Activated T-helper 2 cell treated with anti-CD3 and anti-CD28 coated beads, Interferon-gamma antibody, Interleukin-2, Interleukin-4, amounts not matched to agents 10 μg/mL and 5 μg/mL and 100 μg/mL, durations not matched to agents 14 hours and 24 hours and 36 hours (primary cell): ENCODE results near the gene F3. TPM values are rescaled to one million over a fixed set of nuclear protein-coding genes. Genes with fewer than 3 reads are reported as not detected.

ENCODE experiments used
- DNase-seq: peaks from one replicate; pipeline ENCODE4 v3.0.0; 2021; ENCODE audit warnings: low spot score
- H3K27ac Mint-ChIP-seq: one replicate; pipeline ENCODE4 v1.8.0; 2021; ENCODE audit warnings: mixed read lengths
- H3K27me3 Mint-ChIP-seq: one replicate; pipeline ENCODE4 v1.8.0; 2021; ENCODE audit warnings: low read depth, mixed read lengths
- H3K36me3 Mint-ChIP-seq: one replicate; pipeline ENCODE4 v1.8.0; 2021; ENCODE audit warnings: low read depth, mixed read lengths
- H3K4me1 Mint-ChIP-seq: one replicate; pipeline ENCODE4 v1.8.0; 2021; ENCODE audit warnings: low read depth, mixed read lengths
- H3K4me3 Mint-ChIP-seq: one replicate; pipeline ENCODE4 v1.8.0; 2021; ENCODE audit warnings: low read depth, mild to moderate bottlenecking, moderate library complexity, mixed read lengths
- H3K9me3 Mint-ChIP-seq: one replicate; pipeline ENCODE4 v1.8.0; 2021; ENCODE audit warnings: mixed read lengths
- intact Hi-C: fragments of 100-400 bp; cut with micrococcal nuclease; formaldehyde crosslinking; loops from one replicate; pipeline ENCODE4 v1.15.1; 2023
- total RNA-seq: library from RNA; stranded (reverse); gene quantifications from 2 replicates; pipeline ENCODE4 v1.2.3, GENCODE V29; 2022

The F3 gene
- total RNA-seq, 1 donor from 2014 or later = 1.0 TPM

DNA sequence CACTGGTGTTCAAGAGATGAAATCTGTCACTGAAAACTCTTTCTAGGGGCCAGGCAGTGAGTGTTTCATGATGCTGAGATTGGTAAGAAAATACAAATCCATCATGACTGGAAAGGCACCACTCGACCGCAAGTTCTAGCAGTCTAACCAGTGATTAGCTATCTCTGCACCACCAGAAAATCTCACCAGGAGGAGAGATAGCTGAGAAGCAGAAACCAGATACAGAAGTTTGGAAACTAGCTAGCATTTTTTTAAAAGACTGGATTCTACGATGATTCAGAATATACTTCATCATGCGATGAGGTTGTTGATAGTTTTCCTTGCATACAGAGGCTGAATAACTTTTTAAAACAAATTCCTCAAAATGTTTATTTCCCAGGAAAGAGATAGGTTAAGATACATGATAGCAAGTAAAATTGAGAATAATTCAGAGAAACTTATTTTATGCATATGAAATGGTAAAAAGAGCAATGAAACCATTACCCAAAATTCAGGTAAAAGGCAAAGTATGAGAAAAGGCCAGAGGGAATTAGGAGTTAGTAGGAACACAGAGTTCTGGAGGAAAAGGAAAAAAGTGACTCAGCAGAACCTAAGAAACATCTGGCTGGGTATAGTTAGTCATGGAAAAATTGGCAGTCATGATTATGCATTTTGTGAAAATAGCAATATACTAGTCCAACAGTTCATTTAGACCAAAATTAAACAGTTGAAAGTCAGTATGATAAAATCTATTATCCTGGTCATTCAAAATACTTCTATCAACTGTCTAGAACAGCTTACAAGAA is 3.3 kb upstream of the F3 start:
- no peak for DNase-seq
- no peak overlapping the region for H3K27ac Mint-ChIP-seq
- no peaks in the 10 kb centered on the region for H3K36me3 Mint-ChIP-seq
- H3K4me3 Mint-ChIP-seq = no peak overlapping the region
- peaks cover 69% of the 10 kb centered on the region for H3K27me3 Mint-ChIP-seq
- H3K4me1 Mint-ChIP-seq = peaks cover 21% of the 10 kb centered on the region
- no peaks in the 10 kb centered on the region for H3K9me3 Mint-ChIP-seq
- intact Hi-C loops = loop anchor here (10.0 kb wide), 1 partner anchor 130 kb away; the partner anchor contains the start of gene ABCD3

GRCh38 chr1:94543893-94544635 is 2.5 kb upstream of the F3 start:
- intact Hi-C loops = loop anchor here (10.0 kb wide), 1 partner anchor 129 kb away; the partner anchor contains the start of gene ABCD3
- no peak for DNase-seq
- Mint-ChIP-seq H3K4me1 (peaks cover 21% of the 10 kb centered on the region), H3K27me3 (peaks cover 75% of the 10 kb centered on the region), H3K36me3 (no peaks in the 10 kb centered on the region), H3K27ac (no peak overlapping the region), H3K9me3 (no peaks in the 10 kb centered on the region), H3K4me3 (no peak overlapping the region)

DNA sequence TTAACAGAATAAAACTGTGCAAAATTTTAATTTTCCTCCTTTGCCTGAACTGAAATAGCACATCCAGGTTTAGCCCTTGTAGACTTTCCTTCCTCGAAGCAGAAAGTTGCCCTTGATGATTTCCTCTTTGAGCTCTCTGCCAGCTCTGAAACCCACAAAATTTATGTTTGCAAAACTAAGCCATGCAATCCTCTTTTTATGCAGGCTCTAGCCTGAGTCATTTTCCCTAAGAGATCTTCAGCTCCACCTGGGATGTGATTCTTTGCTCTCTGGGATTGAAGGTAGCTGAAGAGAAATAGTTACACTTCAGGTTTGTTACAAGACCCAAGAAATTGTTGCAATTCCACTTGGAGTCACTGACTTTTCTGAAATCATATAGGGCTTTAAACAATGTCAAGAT is 1.4 kb upstream of the F3 start:
- Mint-ChIP-seq H3K36me3 (no peaks in the 10 kb centered on the region), H3K9me3 (no peaks in the 10 kb centered on the region), H3K4me3 (peak overlapping the region; percentile 83), H3K4me1 (peaks cover 21% of the 10 kb centered on the region), H3K27ac (no peak overlapping the region), H3K27me3 (peaks cover 76% of the 10 kb centered on the region)
- intact Hi-C loops = loop anchor here (10.0 kb wide), 1 partner anchor 128 kb away; the partner anchor contains the start of gene ABCD3
- no peak for DNase-seq

GRCh38 chr1:94542088-94542870 is 720 bp upstream of the F3 start:
- no peak for DNase-seq
- peak overlapping the region; percentile 60 for H3K27ac Mint-ChIP-seq
- no peaks in the 10 kb centered on the region for H3K36me3 Mint-ChIP-seq
- H3K4me3 Mint-ChIP-seq = peak overlapping the region; percentile 83
- H3K27me3 Mint-ChIP-seq = peaks cover 71% of the 10 kb centered on the region
- peaks cover 21% of the 10 kb centered on the region for H3K4me1 Mint-ChIP-seq
- H3K9me3 Mint-ChIP-seq = no peaks in the 10 kb centered on the region
- intact Hi-C loops = loop anchor here (10.0 kb wide), 1 partner anchor 127 kb away; the partner anchor contains the start of gene ABCD3

DNA sequence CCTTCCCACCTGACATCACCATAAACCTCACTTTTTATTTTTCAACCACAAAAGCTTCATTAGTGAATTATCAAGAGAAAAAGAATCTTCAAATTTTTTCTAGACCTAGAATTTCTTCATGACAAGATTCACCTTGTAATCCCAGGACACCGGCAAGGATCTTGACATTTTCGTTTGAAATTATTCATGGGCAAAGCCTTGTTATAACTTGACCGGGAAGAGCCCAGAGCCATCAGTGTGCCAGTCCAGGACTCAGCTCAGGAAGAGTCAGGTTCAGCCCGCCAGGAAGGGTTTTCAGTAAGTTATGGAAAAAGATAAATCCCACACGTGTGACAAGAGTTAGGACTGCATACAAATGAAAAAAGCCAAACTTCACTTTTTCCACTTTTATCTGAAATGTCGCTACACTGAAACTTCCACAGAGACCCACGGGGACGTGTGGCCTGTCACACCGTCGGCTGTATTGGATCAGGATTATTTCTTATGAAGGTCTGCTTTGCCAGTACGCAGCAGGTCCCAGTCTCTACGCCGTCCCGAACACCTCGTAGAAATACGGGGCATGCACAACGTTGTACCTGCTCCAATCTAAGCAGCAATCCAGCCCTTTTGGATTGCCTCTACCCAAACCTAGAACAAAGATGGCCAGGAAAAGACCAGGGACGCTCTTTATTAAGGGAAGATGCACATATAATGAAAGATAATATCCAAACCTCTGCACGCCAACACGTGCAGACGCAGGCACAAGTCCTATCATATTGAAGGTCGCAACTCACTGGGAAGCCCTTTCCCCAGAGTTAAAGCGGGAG is 916 bp downstream of the F3 start:
- Mint-ChIP-seq H3K27ac (no peak overlapping the region), H3K4me1 (peaks cover 21% of the 10 kb centered on the region), H3K36me3 (no peaks in the 10 kb centered on the region), H3K27me3 (peaks cover 70% of the 10 kb centered on the region), H3K4me3 (peak overlapping the region; percentile 65), H3K9me3 (no peaks in the 10 kb centered on the region)
- no peak for DNase-seq
- intact Hi-C loops = loop anchor here (10.0 kb wide), 1 partner anchor 126 kb away; the partner anchor contains the start of gene ABCD3

- DNase-seq = no peak
- Mint-ChIP-seq H3K27ac (no peak overlapping the region), H3K27me3 (peaks cover 63% of the 10 kb centered on the region), H3K9me3 (no peaks in the 10 kb centered on the region), H3K4me3 (no peak overlapping the region), H3K4me1 (peaks cover 16% of the 10 kb centered on the region), H3K36me3 (no peaks in the 10 kb centered on the region)
- intact Hi-C loops = no loop called here
These were observed 2.1 kb downstream of the F3 start for GRCh38 chr1:94539496-94539895.

DNA sequence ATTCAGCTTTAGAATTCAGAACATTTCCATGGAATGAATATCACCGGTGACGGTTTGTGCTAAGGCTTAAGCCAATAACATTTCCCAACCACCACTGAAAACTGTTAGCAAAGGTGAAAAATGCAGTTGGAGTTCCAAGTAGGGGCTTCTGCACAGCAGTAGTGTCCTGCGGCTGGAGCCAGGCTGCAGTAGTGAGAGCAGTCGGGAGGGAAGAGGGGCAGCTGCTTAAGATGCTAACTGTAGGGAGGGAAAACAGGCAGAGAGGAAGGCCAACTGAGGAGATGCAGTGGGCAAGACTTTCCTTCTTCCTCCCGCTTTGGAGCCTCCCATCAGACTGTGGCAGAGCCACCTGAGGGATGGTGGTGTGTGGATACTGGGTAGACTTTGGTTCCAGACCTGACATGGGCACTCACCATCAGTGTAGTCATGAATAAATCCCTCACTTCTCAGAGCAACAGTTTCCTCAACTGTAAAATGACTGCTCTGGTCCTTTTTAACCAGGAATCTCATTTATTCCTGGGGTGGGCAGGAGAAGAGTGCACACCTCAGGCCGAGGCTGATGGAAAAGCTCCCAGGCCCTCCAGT is 3.2 kb downstream of the F3 start:
- Mint-ChIP-seq H3K27me3 (peaks cover 53% of the 10 kb centered on the region), H3K9me3 (no peaks in the 10 kb centered on the region), H3K4me3 (no peak overlapping the region), H3K36me3 (no peaks in the 10 kb centered on the region), H3K4me1 (peaks cover 16% of the 10 kb centered on the region), H3K27ac (no peak overlapping the region)
- intact Hi-C loops = no loop called here
- no peak for DNase-seq

GRCh38 chr1:94537254-94537653 is 4.3 kb downstream of the F3 start:
- no peak for DNase-seq
- H3K4me1 Mint-ChIP-seq = peaks cover 8% of the 10 kb centered on the region
- H3K27me3 Mint-ChIP-seq = peaks cover 45% of the 10 kb centered on the region

DNA sequence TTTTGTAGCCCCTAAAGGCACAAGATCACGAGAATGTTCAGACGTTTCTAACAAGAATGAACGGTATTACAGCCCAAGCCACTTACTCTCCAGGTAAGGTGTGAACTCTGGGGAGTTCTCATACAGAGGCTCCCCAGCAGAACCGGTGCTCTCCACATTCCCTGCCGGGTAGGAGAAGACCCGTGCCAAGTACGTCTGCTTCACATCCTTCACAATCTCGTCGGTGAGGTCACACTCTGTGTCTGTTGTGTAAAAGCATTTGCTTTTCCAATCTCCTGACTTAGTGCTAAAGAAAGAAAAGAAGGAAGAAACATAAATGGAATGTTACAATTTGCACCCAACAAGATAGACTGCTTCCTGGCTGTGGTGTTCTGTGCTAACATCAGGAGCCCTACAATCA is 5.7 kb downstream of the F3 start:
- Mint-ChIP-seq H3K4me3 (no peak overlapping the region), H3K27ac (no peak overlapping the region), H3K36me3 (no peaks in the 10 kb centered on the region), H3K4me1 (peaks cover 2% of the 10 kb centered on the region), H3K9me3 (no peaks in the 10 kb centered on the region), H3K27me3 (peaks cover 38% of the 10 kb centered on the region)
- intact Hi-C loops = no loop called here
- no peak for DNase-seq

More at GRCh38 chr1:94537254-94537653, 4.3 kb downstream of the F3 start:
- Mint-ChIP-seq H3K4me3 (no peak overlapping the region), H3K36me3 (no peaks in the 10 kb centered on the region), H3K9me3 (no peaks in the 10 kb centered on the region), H3K27ac (no peak overlapping the region)
- intact Hi-C loops = no loop called here

GRCh38 chr1:94535095-94535494 is 6.5 kb downstream of the F3 start:
- Mint-ChIP-seq H3K9me3 (no peaks in the 10 kb centered on the region), H3K4me1 (no peaks in the 10 kb centered on the region), H3K36me3 (no peaks in the 10 kb centered on the region), H3K27ac (no peak overlapping the region), H3K27me3 (peaks cover 30% of the 10 kb centered on the region), H3K4me3 (no peak overlapping the region)
- DNase-seq = no peak
- intact Hi-C loops = no loop called here

DNA sequence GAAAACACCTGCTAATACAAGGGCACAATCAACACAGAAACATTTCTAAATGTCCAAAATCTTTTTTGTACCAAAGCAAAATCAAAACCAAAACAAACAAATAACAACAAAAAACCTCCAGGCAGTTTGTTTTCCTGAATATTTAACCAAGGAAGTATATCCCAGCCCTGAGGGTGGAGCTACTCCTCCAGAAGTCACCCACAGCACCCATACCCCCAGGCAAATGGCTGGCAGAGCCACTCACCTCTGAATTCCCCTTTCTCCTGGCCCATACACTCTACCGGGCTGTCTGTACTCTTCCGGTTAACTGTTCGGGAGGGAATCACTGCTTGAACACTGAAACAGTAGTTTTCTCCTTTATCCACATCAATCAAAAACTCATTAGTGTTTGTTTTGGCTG is 9.5 kb downstream of the F3 start:
- no peak for DNase-seq
- Mint-ChIP-seq H3K27me3 (peaks cover 9% of the 10 kb centered on the region), H3K27ac (no peak overlapping the region), H3K4me1 (no peaks in the 10 kb centered on the region), H3K36me3 (no peaks in the 10 kb centered on the region), H3K9me3 (no peaks in the 10 kb centered on the region), H3K4me3 (no peak overlapping the region)
- intact Hi-C loops = no loop called here

DNA sequence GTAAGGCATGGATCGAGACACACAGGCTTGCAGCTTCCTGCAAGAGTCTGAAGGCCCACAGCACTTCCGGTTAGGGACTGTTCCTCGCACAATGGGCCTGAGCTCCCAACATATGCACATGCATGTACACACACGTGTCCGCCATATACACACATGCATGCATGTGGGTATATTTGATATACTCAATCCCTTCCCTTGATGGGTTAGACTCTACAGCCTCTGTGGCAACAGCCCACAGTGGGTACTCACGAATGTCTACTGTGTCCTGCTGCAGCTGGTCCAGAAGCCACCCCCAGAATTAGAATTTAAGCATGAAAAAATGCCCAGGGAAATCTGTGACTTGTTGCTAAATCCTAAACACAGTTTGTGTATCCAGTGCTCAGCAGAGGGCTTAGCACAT is 9.9 kb downstream of the F3 start:
- peaks cover 7% of the 10 kb centered on the region for H3K27me3 Mint-ChIP-seq
- intact Hi-C loops = no loop called here
- H3K4me3 Mint-ChIP-seq = no peak overlapping the region
- H3K4me1 Mint-ChIP-seq = no peaks in the 10 kb centered on the region
- H3K27ac Mint-ChIP-seq = no peak overlapping the region
- H3K36me3 Mint-ChIP-seq = no peaks in the 10 kb centered on the region
- DNase-seq = no peak
- H3K9me3 Mint-ChIP-seq = no peaks in the 10 kb centered on the region
